ENCODE measurements around the gene LRP6.

Gene LRP6

DNA sequence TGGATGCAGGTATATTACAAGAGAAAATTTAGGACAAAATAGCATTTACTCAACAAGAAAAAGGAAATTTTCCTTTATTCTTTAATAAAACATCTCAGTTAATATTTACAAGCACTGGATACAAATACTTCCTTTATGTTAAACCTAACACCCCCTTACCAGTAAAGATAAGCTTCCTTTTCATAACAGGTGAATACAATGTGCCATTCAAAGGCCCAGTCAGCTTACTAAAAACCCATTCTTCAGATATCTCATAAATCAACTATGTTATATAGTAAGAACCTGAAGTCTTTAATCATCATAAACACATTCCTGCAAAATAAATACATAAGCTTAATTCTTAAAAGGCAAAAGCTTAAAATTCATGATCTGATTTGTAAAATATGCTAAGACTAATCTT is 52.6 kb downstream of the LRP6 start:
- no peak for DNase-seq

DNA sequence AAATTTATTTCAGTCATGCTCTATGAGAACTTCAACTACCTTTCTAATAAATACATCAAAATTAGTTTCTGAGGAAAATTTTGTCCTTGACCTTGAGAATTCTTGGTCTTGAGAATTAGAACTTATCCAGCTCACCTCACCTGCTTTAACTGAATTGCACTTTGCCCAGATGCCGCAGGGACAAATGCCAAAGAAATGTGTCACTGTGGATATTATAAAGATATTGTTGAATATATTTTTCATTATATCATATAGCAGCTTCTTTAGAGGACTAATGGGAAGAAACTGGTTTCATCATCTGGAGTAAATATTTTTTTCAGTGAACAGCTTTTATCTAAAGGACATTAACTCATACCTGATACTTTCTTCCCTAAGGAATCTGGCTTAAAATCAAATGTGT is 54.1 kb downstream of the LRP6 start:
- DNase-seq: no peak

DNA sequence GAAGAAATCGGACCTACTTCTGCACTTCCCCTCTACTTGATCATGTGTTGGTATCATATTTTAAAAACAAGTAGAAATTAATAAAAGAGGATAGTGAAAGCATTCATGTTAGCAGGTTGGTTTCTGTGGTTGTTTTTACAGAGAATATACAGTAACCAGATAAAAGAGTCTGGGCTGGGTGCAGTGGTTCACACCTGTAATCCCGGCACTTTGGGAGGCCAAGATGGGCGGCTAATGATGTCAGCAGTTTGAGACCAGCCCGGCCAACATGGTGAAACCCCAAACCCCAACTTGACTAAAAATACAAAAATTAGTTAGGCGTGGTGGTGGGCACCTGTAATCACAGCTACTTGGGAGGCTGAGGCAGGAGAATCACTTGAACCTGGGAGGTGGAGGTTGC is 55.9 kb downstream of the LRP6 start:
- DNase-seq: peak in 1 of 2 donors; percentile 18

DNA sequence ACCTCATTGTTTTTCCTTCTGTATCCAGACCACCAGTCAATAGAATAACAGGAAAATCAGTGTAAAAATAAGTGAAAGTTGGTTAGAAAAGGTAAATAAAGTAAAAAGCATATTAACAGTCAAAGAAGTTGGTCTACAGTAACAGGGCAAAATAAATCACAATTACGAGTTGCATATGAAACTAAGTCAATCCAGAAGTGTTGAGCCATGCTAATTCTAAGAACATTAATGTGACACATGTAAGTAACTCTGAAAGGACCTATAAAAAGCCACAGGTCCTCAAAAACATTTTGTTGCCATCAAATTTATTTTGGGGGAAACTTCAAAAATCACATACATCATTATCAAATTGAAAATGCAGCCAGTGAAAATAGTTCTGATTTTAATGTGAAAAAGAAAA is 56.4 kb downstream of the LRP6 start:
- DNase-seq: no peak

DNA sequence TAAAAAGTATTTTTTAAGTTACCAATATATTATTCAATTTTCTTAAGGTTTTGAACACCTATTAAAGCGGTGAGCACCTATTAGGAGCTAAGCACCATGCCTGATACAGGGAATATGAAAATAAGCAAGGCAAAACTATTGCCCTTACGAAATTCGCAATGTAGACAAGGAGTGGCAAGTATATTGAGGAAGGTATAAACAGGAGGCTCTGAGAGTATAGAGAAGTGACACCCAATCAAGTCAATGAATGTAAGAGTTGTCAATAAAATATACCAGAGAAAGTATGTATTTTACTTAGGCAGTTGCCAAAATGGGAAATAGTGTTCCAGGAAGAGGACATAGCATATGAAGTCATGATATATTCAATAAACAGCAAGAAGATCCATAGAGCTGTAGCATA is 57.2 kb downstream of the LRP6 start:
- DNase-seq: no peak

DNA sequence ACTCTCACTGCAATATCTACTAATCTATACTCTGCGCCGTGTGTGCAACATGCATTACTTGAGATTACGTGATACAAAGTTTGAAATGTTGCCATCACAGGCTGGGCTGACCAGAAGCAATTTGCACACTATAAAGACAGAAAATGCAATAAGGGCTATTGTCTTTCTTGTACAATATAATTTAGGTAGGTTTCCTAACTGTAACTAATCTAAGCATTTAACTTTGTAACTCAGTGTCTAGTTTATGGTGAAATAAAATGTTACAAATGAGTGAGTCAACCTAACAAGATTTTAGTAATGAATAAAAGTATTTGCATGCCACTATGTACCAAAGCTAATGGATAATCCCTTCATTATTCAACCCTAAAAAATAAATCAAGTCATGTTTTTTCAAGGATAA is 57.8 kb downstream of the LRP6 start:
- no peak for DNase-seq

DNA sequence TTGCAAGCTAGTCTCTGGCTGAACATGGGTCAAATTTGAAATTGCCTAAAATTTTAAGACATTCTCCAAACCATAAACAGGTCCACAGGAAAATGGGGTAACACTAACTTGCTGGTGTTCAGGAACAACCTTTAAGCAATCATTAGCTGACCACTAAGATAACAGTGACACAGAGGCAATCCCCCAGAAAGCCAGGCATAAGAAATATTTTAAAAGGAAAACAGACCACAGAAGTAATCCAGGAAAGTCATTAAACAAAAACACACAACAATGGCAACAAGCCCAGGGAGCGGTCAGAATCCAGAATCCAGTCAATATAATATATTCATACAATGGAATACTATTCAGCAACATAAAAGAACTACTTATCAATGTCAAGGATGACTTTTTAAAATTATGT is 59.1 kb downstream of the LRP6 start:
- DNase-seq: no peak

DNA sequence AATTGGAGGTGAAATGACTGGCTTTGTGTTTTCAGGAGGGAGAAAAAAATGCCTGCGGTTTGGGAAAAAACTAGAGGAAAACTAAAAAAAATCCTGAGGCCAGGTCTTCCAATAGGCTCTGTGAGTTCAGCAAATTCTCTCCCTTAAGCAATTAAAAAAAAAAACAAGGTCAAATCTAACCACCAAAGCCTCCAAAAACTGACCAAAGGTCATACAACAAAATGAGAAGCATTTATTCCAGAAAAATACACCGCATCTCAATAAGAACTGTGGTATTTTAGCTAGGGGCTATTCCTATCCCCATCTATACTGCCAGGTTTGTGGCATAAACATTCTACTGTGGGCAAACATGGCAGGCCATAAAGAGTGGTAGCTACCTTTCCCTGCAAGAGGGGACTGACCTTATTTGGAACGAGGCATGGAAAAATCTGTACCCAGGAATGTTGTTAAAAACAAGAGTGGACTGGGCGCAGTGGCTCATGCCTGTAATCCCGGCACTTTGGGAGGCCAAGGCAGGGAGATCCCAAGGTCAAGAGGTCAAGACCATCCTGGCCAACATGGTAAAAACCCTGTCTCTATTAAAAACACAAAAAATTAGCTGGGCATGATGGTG is 60.0 kb downstream of the LRP6 start:
- no peak for DNase-seq

DNA sequence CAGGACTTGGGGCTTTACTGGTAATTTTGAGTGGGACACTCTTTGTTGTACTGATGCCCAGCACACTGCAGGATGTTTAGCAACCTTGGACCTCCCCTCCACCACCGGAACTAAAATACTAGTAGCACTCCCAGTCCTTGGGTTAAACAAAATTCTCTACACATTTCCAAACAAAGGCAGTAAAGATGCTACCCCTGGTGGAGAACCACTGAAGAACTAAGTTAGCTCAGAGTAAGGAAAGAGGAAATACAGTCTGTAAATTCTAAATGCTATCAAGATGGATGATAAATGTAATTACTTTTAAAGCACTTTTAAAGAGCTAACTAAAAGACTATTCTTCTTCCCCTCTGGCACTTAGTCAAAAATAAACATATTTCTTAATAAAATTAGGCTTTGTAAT is 64.1 kb downstream of the LRP6 start:
- DNase-seq: no peak

DNA sequence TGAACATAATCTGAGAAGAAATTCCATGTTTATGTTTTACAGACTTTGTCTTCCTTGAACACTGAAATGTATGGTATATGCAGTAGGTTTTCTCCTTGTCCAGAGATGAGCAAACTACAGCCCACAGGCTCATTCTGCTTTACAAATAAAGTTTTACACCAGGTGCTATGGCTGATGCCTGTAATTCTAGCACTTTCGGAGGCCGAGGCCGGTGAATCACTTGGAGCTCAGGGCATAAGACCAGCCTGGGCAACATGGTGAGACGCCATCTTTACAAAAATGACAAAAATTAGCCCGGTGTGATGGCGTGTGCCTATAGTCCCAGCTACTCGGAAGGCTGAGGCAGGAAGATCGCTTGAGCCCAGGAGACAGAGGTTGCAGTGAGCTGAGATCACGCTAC is 64.7 kb downstream of the LRP6 start:
- no peak for DNase-seq

DNA sequence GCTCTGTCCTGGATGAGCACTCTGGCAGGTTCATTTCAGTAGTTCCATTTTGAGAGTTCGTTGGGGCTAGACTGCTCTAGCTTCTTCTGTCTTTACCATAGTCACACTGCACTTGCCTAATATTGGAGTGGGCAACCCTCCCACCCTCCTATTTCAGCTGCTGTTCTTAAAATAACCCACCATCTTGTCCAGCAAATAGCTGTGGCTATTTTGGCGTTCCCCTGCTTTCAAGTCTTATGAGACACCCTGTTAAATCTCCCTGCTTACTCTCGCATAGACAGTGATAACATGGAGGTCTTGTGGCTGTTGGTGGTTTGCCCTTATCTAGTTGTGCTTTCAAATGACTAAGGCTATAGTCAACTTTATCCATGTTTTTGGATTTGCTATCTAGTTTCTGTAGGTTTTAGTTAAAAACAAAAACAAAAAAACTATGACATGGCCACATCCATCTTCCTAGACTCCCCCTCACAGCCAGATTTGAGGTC is 65.5 kb downstream of the LRP6 start:
- no peak for DNase-seq

DNA sequence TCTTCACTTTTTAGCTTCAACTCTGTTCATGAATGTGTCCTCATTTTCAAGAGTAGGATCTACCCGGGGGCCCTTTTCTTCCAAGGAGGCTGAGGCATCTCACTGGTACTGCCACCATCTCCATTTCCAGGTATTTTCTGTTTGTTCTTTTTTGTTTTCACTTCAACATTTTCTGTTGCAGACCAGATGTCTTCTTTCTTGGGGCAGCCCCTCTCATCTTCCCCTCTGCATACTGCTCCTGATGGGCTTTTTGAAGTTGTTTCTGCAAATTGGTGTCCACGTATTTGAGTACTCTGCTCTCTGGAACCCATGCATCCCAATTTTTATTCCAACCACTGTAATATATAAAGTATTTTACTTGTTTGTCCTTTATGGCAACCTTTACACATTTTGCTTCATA is 66.5 kb downstream of the LRP6 start:
- DNase-seq: no peak

DNA sequence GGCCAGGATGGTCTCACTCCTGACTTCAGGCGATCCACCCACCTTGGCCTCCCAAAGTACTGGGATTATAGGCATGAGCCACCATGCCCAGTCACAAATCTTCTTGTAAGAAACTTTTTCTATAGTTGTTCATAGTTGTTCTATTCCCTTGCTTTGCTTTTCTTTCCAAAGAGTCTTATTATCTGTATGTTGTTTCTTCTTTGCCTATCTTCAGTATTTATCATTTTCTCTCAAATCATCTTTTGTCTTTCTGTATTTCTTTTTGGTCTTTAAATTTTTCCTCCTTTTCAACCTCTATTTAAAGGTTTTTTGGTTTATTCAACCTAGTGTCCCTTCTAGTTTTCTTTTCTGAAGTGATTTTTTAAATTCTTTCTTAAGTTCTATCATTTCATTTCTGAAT is 68.7 kb downstream of the LRP6 start:
- DNase-seq: no peak

DNA sequence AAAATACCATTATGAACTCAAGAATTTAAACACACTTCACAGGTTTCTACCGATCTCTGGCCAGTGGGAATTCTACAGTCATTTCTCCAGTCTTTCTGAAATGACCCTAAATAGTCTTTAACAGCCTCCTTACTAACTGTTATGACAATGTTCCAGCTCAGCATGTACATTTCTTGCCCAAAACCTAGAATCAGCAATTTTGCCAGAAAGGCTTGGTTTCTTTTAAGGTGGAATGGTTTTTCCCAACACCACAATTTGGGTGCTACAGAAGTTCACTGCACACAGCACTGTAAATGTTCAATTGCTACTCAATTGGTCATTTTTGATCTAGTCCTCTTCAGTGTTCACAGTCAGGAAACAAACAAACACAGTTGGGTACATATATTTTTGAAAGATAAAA is 69.7 kb downstream of the LRP6 start:
- DNase-seq: no peak

DNA sequence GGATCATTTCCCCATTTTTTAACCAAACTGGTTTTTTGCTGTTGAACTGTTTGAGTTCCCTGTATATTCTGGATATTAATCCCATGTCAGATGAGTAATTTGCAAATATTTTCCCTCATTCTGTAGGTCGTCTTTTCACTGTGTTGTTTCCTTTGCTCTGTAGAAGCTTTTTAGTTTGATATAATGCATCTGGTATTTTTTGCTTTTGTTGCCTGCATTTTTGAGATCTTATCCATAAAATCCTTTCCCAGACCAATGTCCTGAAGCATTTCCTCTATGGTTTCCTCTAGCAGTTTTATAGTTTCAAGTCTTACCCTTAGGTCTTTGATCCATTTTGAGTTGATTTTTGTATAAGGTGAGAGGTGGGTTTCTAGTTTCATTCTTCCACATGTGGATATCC is 71.3 kb downstream of the LRP6 start:
- DNase-seq: no peak

DNA sequence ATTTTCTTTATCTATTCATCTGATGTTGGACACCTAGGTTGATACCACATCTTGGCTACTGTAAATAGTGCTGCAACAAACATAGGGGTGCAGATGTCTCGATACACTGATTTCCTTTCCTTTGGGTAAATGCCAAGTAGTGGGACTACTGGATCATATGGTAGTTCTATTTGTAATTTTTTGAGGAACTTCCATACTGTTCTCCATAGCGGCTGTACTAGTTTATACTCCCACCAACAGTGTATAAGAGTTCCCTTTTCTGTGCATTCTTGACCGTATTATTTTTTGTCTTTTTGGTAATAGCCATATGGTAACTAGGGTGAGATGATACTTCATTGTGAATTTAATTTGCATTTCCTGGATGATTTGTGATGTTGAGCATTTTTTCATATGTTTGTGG is 71.8 kb downstream of the LRP6 start:
- no peak for DNase-seq

DNA sequence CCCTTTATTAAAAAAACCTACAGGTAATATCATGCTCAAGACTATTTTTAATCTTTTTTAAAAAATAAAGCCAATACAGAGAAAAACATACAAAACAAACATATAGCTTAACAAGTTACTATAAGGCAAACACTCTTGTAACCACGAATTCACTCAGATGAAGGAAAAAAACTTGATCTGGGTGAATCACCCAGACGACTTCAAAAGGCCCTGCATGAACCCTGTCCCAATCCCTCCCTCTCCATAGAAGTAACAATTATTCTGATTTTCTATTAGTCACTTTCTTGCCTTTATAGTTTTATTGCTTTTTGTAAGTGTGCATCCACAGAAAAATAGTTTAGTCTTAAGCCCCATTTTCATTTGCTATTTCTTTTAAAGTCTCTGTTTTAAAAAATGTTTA is 72.6 kb downstream of the LRP6 start:
- no peak for DNase-seq

DNA sequence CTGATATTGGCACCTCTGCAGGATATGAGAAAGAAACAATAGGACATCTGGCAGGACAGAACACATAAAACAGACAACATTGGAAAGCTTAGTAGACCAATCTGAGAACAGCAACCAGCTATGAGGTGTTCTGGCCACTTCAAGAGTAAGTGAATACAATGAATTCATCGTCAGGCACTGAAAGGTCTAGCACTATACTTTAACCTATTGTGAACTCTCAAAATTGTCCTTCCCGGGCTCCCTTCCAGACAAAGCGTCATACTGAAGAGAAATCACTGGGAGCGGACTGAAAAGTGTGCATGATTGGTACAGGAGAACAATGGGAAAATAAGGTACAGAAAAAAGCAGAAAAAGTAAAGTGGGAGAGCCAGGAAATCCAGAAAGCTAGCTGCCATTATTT is 75.8 kb downstream of the LRP6 start:
- DNase-seq: no peak

DNA sequence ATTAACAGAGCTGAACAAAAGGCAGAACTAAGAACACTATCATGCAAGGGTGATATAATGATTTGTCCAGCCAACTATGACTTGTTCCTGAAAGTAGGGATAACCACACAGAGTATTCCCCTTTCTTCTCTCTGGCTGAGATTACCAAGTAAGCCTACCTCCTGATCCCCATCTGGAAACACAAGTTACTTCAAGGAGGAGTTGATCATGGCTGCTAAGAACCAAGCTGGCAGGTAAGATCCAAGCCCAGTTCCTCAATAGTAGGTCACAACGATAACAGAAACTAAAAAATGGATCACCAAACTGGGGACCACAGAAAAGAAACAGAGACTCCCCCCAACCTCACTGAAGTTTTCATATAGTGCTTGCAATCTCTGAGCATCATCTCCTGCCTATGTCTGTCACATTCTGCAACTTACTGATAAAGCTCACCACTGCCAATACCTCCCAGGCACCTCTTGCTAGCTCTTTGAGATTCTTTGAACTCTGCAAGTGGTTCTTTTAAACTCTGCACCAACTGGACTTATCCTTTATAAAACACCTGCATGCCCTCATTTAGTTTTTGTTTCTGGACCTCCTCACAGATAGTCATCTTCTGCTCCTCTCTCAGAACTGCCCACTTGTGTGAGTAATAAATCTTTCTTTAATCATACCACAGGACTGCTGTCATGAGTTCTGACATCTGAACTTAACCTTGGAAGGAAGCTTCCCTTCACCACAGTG is 76.6 kb downstream of the LRP6 start:
- no peak for DNase-seq

DNA sequence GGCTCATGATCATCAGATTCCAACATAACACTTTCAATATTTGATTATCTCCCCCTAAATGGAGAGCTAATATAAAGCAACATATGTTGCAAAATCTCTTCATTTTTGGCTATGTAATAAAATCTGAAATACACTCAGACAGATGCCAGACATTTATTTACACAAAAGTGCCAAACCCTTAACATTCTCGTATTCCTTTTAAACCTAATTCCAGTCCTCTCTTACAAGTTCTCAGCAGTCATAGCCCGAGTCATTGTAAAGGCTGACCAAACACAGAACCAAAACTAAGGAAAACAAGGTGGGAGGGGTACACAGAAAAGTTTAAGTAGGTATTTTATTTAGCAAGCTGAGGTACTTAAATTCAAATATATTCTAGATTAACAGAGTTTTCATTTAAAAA is 81.4 kb downstream of the LRP6 start:
- DNase-seq: no peak

DNA sequence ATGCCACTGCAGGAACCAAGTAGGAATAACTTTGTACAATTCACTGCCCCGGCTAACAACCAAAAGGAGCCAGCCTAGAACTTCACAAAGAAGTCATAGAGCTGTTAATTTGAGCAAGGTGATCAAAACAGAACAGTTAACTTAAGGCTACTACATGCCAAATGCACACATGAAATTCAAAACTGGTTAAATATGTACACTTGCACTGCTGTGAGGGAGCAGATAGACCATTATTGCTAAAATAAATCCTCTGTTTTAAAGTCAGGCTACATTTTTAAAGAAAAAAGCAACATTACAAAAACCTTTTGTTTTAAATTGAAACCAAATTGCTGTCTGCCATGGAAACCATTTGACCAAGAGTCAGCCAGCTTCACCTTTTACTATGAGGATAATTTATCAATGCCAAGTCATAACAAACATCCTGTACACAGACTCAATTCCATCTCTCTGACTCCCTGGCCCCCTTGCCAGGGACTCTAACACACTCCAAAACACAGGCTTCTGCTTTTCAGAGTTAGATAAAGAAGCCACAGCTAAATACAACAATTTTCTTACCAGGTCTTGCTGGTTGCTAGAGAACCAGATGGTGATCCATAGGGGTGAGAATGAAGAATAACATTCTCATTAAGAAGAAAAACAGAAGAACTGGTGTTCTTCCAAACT is 84.0 kb downstream of the LRP6 start:
- DNase-seq: no peak

DNA sequence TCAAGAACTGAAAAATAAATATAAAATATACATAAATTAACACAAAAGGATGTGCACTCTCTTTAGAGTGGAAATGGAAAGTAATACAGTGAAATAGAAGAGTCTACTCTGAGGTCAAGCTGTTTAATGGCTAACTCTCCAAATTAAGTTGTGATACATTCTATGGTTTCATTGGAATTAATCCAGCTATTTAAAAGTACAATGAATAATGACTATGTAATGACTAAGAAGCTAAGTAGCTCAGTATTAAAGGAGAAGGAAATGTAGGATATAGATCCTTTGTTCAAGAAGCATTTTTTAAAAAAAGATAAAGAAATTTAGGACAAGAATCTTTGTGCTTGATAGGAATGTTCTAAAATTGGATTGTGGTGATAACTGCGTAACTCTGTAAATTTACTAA is 85.3 kb downstream of the LRP6 start:
- no peak for DNase-seq

DNA sequence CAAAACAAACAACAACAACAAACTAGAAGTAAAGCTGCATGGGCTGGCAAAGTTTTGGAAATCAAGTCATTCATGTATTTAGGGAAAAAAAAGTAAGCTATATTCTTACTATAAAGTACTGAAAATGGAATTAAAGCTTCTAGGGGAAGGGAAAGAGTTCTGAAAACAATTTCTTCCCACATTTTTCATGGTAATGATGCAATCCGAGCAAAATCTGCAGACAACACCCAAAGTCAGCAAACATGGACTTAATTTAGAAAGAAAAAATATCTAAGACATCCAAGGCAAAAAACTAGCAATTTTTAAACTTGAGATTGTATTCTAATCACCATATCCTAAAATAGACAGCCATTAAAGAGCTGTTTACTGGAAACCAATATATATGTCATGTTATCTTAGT is 86.3 kb downstream of the LRP6 start:
- DNase-seq: no peak

DNA sequence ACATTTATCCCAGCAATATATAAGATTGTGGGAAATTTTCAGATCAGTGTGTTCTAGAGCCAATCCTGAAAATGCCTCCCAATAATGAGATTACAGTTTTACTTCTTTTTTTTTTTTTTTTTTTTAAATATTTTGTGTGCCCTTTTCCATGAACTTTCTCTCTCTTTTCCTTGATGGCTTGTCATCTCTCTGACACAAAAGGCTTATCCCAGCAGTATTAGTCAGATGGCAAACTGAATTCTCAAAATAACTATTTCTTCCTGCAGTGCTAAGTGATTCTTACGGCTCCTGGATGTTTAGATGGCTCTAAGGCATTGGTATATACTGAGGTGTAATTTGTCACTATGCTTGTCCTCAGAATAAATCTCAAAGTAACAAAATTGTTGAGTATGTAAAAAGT is 86.7 kb downstream of the LRP6 start:
- no peak for DNase-seq

DNA sequence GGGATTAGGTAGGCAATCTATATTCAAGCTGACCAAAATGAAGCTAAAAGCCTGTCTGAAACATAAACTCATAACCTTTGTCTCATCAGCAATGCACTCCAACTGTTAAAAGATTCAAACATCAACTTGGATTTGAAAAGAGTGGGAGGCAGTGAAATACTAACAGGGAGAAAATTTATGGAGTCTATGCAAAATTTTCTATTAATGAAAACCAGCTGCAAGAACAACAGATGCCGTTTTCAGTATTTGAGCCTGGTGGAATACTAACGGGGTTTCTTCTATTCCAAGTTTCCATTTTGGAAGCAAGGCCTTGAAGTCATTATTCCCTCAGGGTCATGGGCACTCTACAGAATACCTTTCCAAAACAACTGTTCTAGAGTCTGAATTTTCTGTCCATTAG is 88.3 kb downstream of the LRP6 start:
- no peak for DNase-seq
